Fibroblast of pulmonary artery (primary cell): ENCODE results near the gene IDE.
"Not testable (repeated sequence)": the region's sequence is repeated elsewhere in the genome, so short reads cannot be mapped to it uniquely, and the experiment has no call there.

Experiments
- DNase-seq: peaks from one replicate; pipeline ENCODE4 v3.0.0-alpha.2; 2010; ENCODE audit warnings: low read depth
- H3K4me3 ChIP-seq: replicated peaks from 2 replicates; pipeline ENCODE4 v1.5.1; 2011; ENCODE audit warnings: low read depth, mild to moderate bottlenecking, control low read depth, low read length, moderate library complexity
- CTCF ChIP-seq: IDR thresholded peaks from 2 replicates; pipeline ENCODE4 v1.5.1; 2011; ENCODE audit warnings: mild to moderate bottlenecking, control low read depth, low read length, inconsistent platforms; ENCODE audit errors: missing control alignments

IDE gene

GRCh38 chr10:92404612-92405418, 169.1 kb downstream of the IDE start:
- TF ChIP-seq CTCF = no peak
- DNase-seq = no peak
- H3K4me3 ChIP-seq = no peak overlapping the region

GRCh38 chr10:92402234-92402633, 171.7 kb downstream of the IDE start:
- DNase-seq = not testable (repeated sequence)

More at GRCh38 chr10:92402234-92402633, 171.7 kb downstream of the IDE start:
- H3K4me3 ChIP-seq = not testable (repeated sequence)
